IMR-90 (cell line): ENCODE measurements around the gene ZNF695. TPM values are rescaled to one million over a fixed set of nuclear protein-coding genes. Genes with fewer than 3 reads are reported as not detected.

Source experiments
- ATAC-seq: fragments of 200-7000 bp; cut with Tn5 transposase; 2 replicates; pipeline ENCODE4 v1.9.1; 2020; ENCODE audit warnings: low read depth, mild to moderate bottlenecking, moderate library complexity
- BruUV-seq: library from RNA; stranded (reverse); fragments of 400-500 nt; replicated peaks from 2 replicates; lab custom pipeline; 2021; lab: Mats Ljungman, UMichigan
- CTCF ChIA-PET: fragments of 300-600 bp; formaldehyde crosslinking; extraction: SDS; loops from one replicate; lab custom pipeline; 2021; ENCODE audit warnings: antibody characterized with exemption; lab: Yijun Ruan, JAX
- POLR2A ChIA-PET: fragments of 300-600 bp; sonication (Branson Sonifier 250); formaldehyde crosslinking; loops from one replicate; lab custom pipeline; 2022; ENCODE audit warnings: antibody characterized with exemption; ENCODE audit not compliant: unreplicated experiment; lab: Charles Lee
- DNase-seq: peaks from one replicate; pipeline ENCODE4 v3.0.0; 2013
- H2AFZ ChIP-seq: replicated peaks from 2 replicates; pipeline ENCODE3; 2013; ENCODE audit warnings: low read length, mild to moderate bottlenecking; ENCODE audit not compliant: poor library complexity
- H2AK5ac ChIP-seq: 2 replicates; pipeline ENCODE4 v1.6.1; 2013; ENCODE audit warnings: low read depth, low read length, inconsistent platforms
- H2AK9ac ChIP-seq: replicated peaks from 2 replicates; pipeline ENCODE3; 2013; ENCODE audit warnings: mild to moderate bottlenecking, low read depth, low read length, moderate library complexity; ENCODE audit not compliant: poor library complexity
- H2BK120ac ChIP-seq: 2 replicates; pipeline ENCODE4 v1.6.1; 2013; ENCODE audit warnings: low read depth, low read length, inconsistent platforms
- H2BK15ac ChIP-seq: 3 replicates; pipeline ENCODE4 v1.6.1; 2013; ENCODE audit warnings: low read depth, low read length, inconsistent platforms
- H2BK20ac ChIP-seq: 2 replicates; pipeline ENCODE4 v1.6.1; 2013; ENCODE audit warnings: low read depth, mild to moderate bottlenecking, inconsistent platforms, low read length, moderate library complexity
- H2BK5ac ChIP-seq: 2 replicates; pipeline ENCODE4 v1.6.1; 2013; ENCODE audit warnings: mild to moderate bottlenecking, low read depth, low read length, inconsistent platforms; ENCODE audit not compliant: poor library complexity, severe bottlenecking
- H3K14ac ChIP-seq: replicated peaks from 2 replicates; pipeline ENCODE4 v1.6.1; 2013; ENCODE audit warnings: low read depth, low read length, inconsistent platforms
- H3K18ac ChIP-seq: 2 replicates; pipeline ENCODE4 v1.6.1; 2013; ENCODE audit warnings: low read depth, low read length, control low read depth
- H3K23ac ChIP-seq: 2 replicates; pipeline ENCODE4 v1.6.1; 2013; ENCODE audit warnings: low read depth, low read length, inconsistent platforms
- H3K27ac ChIP-seq: 2 replicates; pipeline ENCODE4 v1.5.1; 2013; ENCODE audit warnings: mild to moderate bottlenecking, control low read depth, low read length; ENCODE audit not compliant: insufficient read depth
- H3K27me3 ChIP-seq: 2 replicates; pipeline ENCODE4 v1.6.1; 2013; ENCODE audit warnings: low read length; ENCODE audit not compliant: control insufficient read depth, insufficient read depth
- H3K36me3 ChIP-seq: 2 replicates; pipeline ENCODE4 v1.6.1; 2013; ENCODE audit warnings: low read length, mixed read lengths; ENCODE audit not compliant: control insufficient read depth, insufficient read depth
- H3K4ac ChIP-seq: 2 replicates; pipeline ENCODE4 v1.6.1; 2013; ENCODE audit warnings: low read depth, low read length, inconsistent platforms
- H3K4me1 ChIP-seq: 2 replicates; pipeline ENCODE4 v1.6.1; 2013; ENCODE audit warnings: low read length, mixed read lengths; ENCODE audit not compliant: control insufficient read depth, insufficient read depth
- H3K4me2 ChIP-seq: 2 replicates; pipeline ENCODE4 v1.6.1; 2013; ENCODE audit warnings: low read depth, mild to moderate bottlenecking, control low read depth, low read length, moderate library complexity
- H3K4me3 ChIP-seq: 2 replicates; pipeline ENCODE4 v1.5.1; 2013; ENCODE audit warnings: low read depth, mild to moderate bottlenecking, control low read depth, low read length, moderate library complexity; ENCODE audit not compliant: insufficient read depth
- H3K56ac ChIP-seq: 2 replicates; pipeline ENCODE4 v1.6.1; 2013; ENCODE audit warnings: low read length, inconsistent platforms; ENCODE audit not compliant: insufficient read depth; ENCODE audit errors: extremely low read depth
- H3K79me1 ChIP-seq, 2 experiments: 2 replicates each; pipeline ENCODE4 v1.6.1; 2013; ENCODE audit warnings: low read length in 2 of 2, inconsistent platforms in 1 of 2, low read depth in 1 of 2
- H3K9ac ChIP-seq: 2 replicates; pipeline ENCODE4 v1.6.1; 2013; ENCODE audit warnings: low read depth, low read length, control low read depth
- H3K9me1 ChIP-seq: 2 replicates; pipeline ENCODE4 v1.6.1; 2013; ENCODE audit warnings: low read length, inconsistent platforms; ENCODE audit not compliant: insufficient read depth
- H3K9me3 ChIP-seq: 2 replicates; pipeline ENCODE4 v1.6.1; 2013; ENCODE audit warnings: low read length; ENCODE audit not compliant: control insufficient read depth, insufficient read depth
- H4K20me1 ChIP-seq: 2 replicates; pipeline ENCODE4 v1.6.1; 2013; ENCODE audit warnings: low read length, inconsistent platforms; ENCODE audit not compliant: insufficient read depth
- H4K5ac ChIP-seq: 2 replicates; pipeline ENCODE4 v1.6.1; 2013; ENCODE audit warnings: mild to moderate bottlenecking, low read depth, low read length, control low read depth
- H4K8ac ChIP-seq, 2 experiments: 2 replicates each; pipeline ENCODE4 v1.6.1; 2013; ENCODE audit warnings: low read depth in 2 of 2, low read length in 2 of 2, control low read depth in 1 of 2, inconsistent platforms in 1 of 2
- H4K91ac ChIP-seq: 2 replicates; pipeline ENCODE4 v1.6.1; 2013; ENCODE audit warnings: low read depth, low read length, inconsistent platforms; ENCODE audit not compliant: insufficient read depth
- BHLHE40 ChIP-seq: fragments of 150-350 bp; IDR thresholded peaks from 2 replicates; pipeline ENCODE4 v1.6.1; 2016; ENCODE audit warnings: mild to moderate bottlenecking, low read depth, low read length
- CEBPB ChIP-seq: IDR thresholded peaks from 2 replicates; pipeline ENCODE4 v1.6.1; 2012; ENCODE audit warnings: low read depth, low read length, improper control_type of control experiment
- CHD1 ChIP-seq: IDR thresholded peaks from 2 replicates; pipeline ENCODE4 v1.6.1; 2012; ENCODE audit warnings: low read depth, low read length, improper control_type of control experiment
- CTCF ChIP-seq: conservative IDR thresholded peaks from 2 replicates; pipeline ENCODE4 v1.5.1; 2012; ENCODE audit warnings: mild to moderate bottlenecking, low read depth, low read length, improper control_type of control experiment
- FOS ChIP-seq: fragments of 150-350 bp; IDR thresholded peaks from 2 replicates; pipeline ENCODE4 v1.6.1; 2016; ENCODE audit warnings: low read depth, low read length
- MAFK ChIP-seq: IDR thresholded peaks from 2 replicates; pipeline ENCODE4 v1.6.1; 2012; ENCODE audit warnings: low read depth, low read length, improper control_type of control experiment
- MAZ ChIP-seq: IDR thresholded peaks from 2 replicates; pipeline ENCODE4 v1.6.1; 2012; ENCODE audit warnings: low read depth, mild to moderate bottlenecking, low read length, improper control_type of control experiment, moderate library complexity, borderline replicate concordance
- MXI1 ChIP-seq: IDR thresholded peaks from 2 replicates; pipeline ENCODE4 v1.6.1; 2012; ENCODE audit warnings: low read depth, mild to moderate bottlenecking, low read length, moderate library complexity, borderline replicate concordance
- NFE2L2 ChIP-seq: fragments of 150-350 bp; IDR thresholded peaks from 2 replicates; pipeline ENCODE4 v1.6.1; 2016; ENCODE audit warnings: low read depth, mild to moderate bottlenecking, low read length
- POLR2A ChIP-seq: IDR thresholded peaks from 2 replicates; pipeline ENCODE4 v1.6.1; 2012; ENCODE audit warnings: mild to moderate bottlenecking, low read depth, low read length
- RAD21 ChIP-seq: IDR thresholded peaks from 2 replicates; pipeline ENCODE4 v1.6.1; 2012; ENCODE audit warnings: low read length, improper control_type of control experiment
- RCOR1 ChIP-seq: IDR thresholded peaks from 2 replicates; pipeline ENCODE4 v1.6.1; 2012; ENCODE audit warnings: mild to moderate bottlenecking, low read length, improper control_type of control experiment; ENCODE audit not compliant: insufficient replicate concordance
- RFX5 ChIP-seq: IDR thresholded peaks from 2 replicates; pipeline ENCODE4 v1.8.0; 2012; ENCODE audit warnings: low read depth, mild to moderate bottlenecking, low read length, moderate library complexity
- SMC3 ChIP-seq: fragments of 150-350 bp; IDR thresholded peaks from 2 replicates; pipeline ENCODE4 v1.6.1; 2016; ENCODE audit warnings: low read depth, mild to moderate bottlenecking, antibody characterized with exemption, low read length, moderate library complexity
- whole genome bisulfite sequencing, 2 experiments: methylation state at CpG; one replicate each; pipeline versions ENCODE4 v1.1.5 to v1.1.7; 2013; ENCODE audit warnings: missing lambda C conversion rate in 2 of 2; ENCODE audit not compliant: insufficient read length in 1 of 2; ENCODE audit errors: extremely low coverage in 2 of 2; 5-methylcytosine and 5-hydroxymethylcytosine counted together
- dilution Hi-C: fragments of 300-500 bp; cut with HindIII; formaldehyde crosslinking; loops from one replicate; pipeline ENCODE4 v1.14.3; 2018; ENCODE audit warnings: low sequenced_read_pairs; ENCODE audit not compliant: unreplicated experiment
- in situ Hi-C: fragments of 300-500 bp; cut with MboI; formaldehyde crosslinking; loops from 3 replicates; pipeline ENCODE4 v1.14.3; 2019; ENCODE audit warnings: low sequenced_read_pairs, inconsistent platforms, mixed read lengths
- intact Hi-C: fragments of 100-400 bp; cut with micrococcal nuclease; formaldehyde crosslinking; loops from 2 replicates; pipeline ENCODE4 v1.10.0; 2022
- polyA plus RNA-seq, 3 experiments: library from polyadenylated mRNA; depleted of rRNA; stranded (reverse); fragments of >200 nt; gene quantifications; 2 replicates each; pipeline ENCODE4 v1.2.3, GENCODE V29; 2012; ENCODE audit warnings: low replicate concordance in 1 of 3
- total RNA-seq: library from RNA; depleted of rRNA; stranded (reverse); fragments of >200 nt; gene quantifications from 2 replicates; pipeline ENCODE4 v1.2.3, GENCODE V29; 2012
- TF ChIP-seq, protein P1 (sequence below): fragments of 150-350 bp; IDR thresholded peaks from 2 replicates; pipeline ENCODE4 v1.6.1; 2017; ENCODE audit warnings: mild to moderate bottlenecking, antibody characterized with exemption, low read length, low read depth
- TF ChIP-seq, protein P2 (sequence below): fragments of 150-350 bp; IDR thresholded peaks from 2 replicates; pipeline ENCODE4 v1.6.1; 2016; ENCODE audit warnings: low read depth, mild to moderate bottlenecking, low read length, moderate library complexity, borderline replicate concordance

The ZNF695 gene
- total and polyA plus RNA-seq, 2 of the 4 experiments (the other 2 are of a cell fraction): 0.54 to 0.75 TPM

- Histone ChIP-seq H3K27ac (no peak overlapping the region), H3K36me3 (0 out of 2 replicates have a peak, but pooled peaks cover 1% of the 10 kb centered on the region), H3K79me1 (no peaks in the 10 kb centered on the region), H4K20me1 (no peaks in the 10 kb centered on the region), H4K8ac (no peak overlapping the region), H4K5ac (no peak overlapping the region), H3K14ac (no peak overlapping the region), H3K4me2 (no peak overlapping the region), H3K4me1 (no peaks in the 10 kb centered on the region), H2BK15ac (no peak overlapping the region), H3K9me3 (peaks cover 30% of the 10 kb centered on the region), H3K4ac (no peak overlapping the region), H2AK5ac (no peak overlapping the region), H2BK120ac (no peak overlapping the region), H2AK9ac (no peak overlapping the region), H3K56ac (no peak overlapping the region), H4K91ac (no peak overlapping the region), H3K23ac (no peak overlapping the region), H3K27me3 (no peaks in the 10 kb centered on the region), H2BK20ac (no peak overlapping the region), H3K4me3 (no peak overlapping the region), H2BK5ac (no peak overlapping the region), H3K9me1 (no peaks in the 10 kb centered on the region), H2AFZ (no peak overlapping the region), H3K18ac (no peak overlapping the region), H3K9ac (no peak overlapping the region)
- POLR2A ChIA-PET: no interaction called here
- dilution Hi-C loops (no loop called here), intact Hi-C loops (no loop called here), in situ Hi-C loops (no loop called here)
- DNase-seq (no peak), ATAC-seq (no peak)
- CTCF ChIA-PET: no interaction called here
- TF ChIP-seq POLR2A (no peak), RCOR1 (no peak), FOS (no peak), MAZ (no peak), RFX5 (no peak), MXI1 (no peak), CTCF (no peak), MAFK (no peak), CEBPB (no peak), SMC3 (no peak), CHD1 (no peak), RAD21 (no peak), NFE2L2 (no peak), BHLHE40 (no peak)
- TF ChIP-seq, protein P1, sequence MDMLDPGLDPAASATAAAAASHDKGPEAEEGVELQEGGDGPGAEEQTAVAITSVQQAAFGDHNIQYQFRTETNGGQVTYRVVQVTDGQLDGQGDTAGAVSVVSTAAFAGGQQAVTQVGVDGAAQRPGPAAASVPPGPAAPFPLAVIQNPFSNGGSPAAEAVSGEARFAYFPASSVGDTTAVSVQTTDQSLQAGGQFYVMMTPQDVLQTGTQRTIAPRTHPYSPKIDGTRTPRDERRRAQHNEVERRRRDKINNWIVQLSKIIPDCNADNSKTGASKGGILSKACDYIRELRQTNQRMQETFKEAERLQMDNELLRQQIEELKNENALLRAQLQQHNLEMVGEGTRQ: no peak
- TF ChIP-seq, protein P2, sequence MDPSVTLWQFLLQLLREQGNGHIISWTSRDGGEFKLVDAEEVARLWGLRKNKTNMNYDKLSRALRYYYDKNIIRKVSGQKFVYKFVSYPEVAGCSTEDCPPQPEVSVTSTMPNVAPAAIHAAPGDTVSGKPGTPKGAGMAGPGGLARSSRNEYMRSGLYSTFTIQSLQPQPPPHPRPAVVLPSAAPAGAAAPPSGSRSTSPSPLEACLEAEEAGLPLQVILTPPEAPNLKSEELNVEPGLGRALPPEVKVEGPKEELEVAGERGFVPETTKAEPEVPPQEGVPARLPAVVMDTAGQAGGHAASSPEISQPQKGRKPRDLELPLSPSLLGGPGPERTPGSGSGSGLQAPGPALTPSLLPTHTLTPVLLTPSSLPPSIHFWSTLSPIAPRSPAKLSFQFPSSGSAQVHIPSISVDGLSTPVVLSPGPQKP: no peak
- WGBS, 2 experiments: 95% methylated on average over 4 of the region's 6 CpGs; no CpG with 5 or more reads in 1 of the 2 experiments
- BruUV-seq: no TSS peak
Measured at GRCh38 chr1:246978785-246979184, 29.1 kb downstream of the ZNF695 start.
